HG02981 (cell line): Measurements from ENCODE around the gene FUT8.

Experiments
- ATAC-seq: cut with Tn5 transposase; IDR thresholded peaks from one replicate; pipeline ENCODE4 v1.9.1; 2021; ENCODE audit warnings: mild to moderate bottlenecking, moderate library complexity; ENCODE audit not compliant: unreplicated experiment

FUT8 gene

DNA sequence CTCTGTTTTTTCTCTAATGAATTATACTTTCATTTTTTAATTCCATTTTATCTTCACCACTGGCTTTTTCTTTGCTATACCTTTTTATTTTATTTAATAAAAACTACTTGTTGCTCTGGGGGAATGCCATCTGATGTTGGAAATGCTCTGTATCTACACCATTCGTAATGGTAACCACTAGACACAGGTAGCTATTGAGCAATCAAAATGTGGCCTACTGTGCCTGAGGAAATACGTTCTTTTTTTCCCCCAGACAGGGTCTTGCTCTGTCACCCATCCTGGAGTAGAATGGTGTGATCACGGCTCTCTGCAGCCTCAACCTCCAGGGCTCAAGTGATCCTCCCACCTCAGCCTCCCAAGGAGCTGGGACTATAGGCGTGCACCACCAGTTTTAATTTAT, 140.2 kb downstream of the FUT8 start:
- ATAC-seq = no peak

GRCh38 chr14:65554837-65555236, 142.3 kb downstream of the FUT8 start:
- no peak for ATAC-seq

DNA sequence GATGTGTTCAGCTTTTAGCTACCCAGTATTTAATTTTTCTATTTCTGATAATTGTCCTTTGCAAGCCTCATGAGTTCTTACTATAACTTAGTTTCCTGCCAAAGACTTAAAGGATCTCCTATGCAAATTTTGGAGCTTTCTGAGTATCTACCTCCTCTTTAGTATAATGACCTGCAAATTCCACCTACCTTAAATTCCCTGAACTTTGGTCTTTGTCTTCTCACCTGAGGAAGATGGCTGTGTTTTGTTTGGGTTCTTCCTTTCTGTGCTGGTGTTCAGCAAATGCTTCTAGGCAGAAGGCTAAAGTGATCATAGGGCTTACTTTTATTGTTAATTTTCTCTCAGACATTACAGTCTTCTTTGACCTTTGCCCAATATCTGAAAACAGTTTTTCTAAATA, 142.8 kb downstream of the FUT8 start:
- ATAC-seq = no peak

GRCh38 chr14:65558363-65558762, 145.8 kb downstream of the FUT8 start:
- ATAC-seq = no peak

- ATAC-seq = no peak
Observed at GRCh38 chr14:65560340-65561027, 148.0 kb downstream of the FUT8 start.

GRCh38 chr14:65564370-65564769, 151.8 kb downstream of the FUT8 start:
- ATAC-seq = no peak

DNA sequence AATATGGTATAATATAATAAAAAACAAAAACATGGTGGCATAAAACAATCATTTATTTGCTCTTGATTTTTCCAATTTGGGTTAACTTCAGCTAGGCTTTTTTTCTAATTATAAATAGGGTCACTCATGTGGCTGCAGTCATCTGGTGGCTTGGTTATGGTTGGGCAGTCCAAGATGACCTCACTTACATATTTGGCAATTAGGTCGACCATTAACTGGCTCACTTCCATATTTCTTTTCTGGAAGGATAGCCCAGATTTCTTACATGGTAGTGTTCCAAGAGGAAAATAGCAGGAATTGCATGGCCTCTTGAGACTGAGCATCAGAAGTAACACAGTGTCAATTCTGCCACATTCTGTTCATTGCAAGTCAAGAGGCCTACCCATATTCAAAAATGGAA, 153.4 kb downstream of the FUT8 start:
- ATAC-seq = no peak

- no peak for ATAC-seq
Observed at GRCh38 chr14:65566820-65567522, 154.4 kb downstream of the FUT8 start.

DNA sequence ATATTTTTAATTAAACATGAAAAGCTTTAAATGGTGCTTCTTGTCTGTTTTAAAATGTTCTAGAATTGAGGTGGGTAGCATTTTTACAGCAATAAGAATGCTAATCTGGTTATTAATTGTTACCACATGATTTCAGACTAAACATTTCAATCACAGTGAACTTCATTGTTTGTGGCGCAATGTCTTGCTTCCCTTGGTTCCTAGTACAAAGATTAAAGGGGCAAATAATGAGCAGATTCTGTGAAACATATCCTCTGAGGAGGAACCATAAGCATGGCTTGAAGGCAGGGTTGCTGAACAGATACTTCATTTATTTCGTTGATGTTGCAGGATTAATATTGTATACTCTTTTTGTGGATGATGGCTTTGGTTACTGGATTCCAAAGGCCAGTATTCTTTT, 162.1 kb downstream of the FUT8 start:
- ATAC-seq = no peak

GRCh38 chr14:65575389-65575788, 162.9 kb downstream of the FUT8 start:
- no peak for ATAC-seq

GRCh38 chr14:65580973-65581372, 168.4 kb downstream of the FUT8 start:
- ATAC-seq = no peak

- ATAC-seq = no peak
Observed at GRCh38 chr14:65581378-65581777, 168.8 kb downstream of the FUT8 start.

DNA sequence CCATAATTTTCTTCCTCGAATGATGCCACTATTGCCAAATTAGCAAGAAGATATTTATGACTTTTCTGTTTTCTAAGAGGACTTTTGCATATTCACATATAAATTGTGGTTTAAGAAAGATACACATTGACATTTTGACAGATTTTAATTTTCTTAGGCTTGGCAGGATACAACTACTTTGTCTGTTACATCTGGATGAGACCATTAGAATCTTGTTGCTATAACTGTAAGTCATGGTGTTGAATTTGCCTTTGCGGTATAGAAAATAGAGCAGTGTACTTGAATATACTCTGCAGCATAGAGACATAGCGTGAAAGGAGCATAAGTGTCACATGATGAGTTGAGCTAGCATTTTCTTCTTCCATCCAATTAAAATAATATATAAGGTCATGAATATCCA, 169.3 kb downstream of the FUT8 start:
- ATAC-seq = no peak

- no peak for ATAC-seq
Observed at GRCh38 chr14:65585216-65585615, 172.7 kb downstream of the FUT8 start.

GRCh38 chr14:65588426-65589140, 176.1 kb downstream of the FUT8 start:
- no peak for ATAC-seq

DNA sequence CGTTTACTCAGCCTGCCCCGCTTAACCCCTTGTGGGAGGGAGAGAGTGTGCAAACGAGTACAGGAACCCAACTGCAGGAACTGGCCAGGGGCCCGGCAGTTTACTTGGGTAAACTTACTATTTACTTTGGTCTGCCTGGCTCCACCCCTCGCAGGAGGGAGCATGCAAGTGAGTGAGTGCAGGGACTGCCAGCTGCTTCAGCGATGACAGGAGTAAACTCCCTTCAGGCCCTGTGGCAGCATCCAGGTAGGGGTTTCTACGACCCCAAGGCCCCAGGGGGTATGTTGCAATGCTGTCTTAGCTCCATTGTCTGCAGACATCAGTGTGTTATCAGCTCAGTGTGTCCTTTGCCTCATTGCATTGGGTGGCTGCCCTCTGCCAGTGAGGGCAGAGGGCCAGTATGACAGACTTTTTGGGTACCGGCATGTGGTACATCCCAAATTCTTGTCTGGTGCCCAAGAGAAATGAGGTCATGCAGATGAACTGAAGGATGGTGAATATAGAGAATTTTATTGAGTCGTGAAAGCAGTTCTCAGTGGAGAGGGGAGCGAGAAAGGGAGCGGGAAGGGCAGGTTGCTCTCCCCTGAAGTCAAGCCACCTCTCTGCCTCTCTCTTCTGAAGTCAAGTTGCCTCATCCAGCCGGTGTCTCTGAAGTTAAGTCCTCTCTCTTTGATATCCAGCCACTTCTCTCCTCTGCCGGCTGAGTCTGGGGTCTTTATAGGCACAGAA, 181.8 kb downstream of the FUT8 start:
- no peak for ATAC-seq

- ATAC-seq = no peak
Observed at GRCh38 chr14:65594882-65595237, 182.3 kb downstream of the FUT8 start.

DNA sequence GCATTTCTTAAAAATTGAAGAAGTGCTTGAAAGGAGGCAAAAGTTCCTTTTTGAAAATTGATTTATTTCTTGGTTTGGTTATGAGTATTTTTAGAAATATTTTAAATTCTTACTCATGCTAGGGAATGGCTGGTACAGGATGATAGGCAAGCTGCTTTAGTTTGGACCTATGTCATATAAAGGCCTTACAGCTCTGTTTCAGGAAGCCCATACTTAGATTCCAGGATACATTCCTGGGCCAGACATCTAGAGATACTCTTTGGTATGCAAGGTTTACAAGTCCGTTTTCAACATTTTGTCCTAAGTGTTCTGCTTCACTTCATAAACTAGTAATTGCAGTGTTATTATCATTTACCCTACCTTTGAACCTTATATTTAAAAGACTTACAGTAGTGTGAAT, 186.8 kb downstream of the FUT8 start:
- ATAC-seq = no peak

DNA sequence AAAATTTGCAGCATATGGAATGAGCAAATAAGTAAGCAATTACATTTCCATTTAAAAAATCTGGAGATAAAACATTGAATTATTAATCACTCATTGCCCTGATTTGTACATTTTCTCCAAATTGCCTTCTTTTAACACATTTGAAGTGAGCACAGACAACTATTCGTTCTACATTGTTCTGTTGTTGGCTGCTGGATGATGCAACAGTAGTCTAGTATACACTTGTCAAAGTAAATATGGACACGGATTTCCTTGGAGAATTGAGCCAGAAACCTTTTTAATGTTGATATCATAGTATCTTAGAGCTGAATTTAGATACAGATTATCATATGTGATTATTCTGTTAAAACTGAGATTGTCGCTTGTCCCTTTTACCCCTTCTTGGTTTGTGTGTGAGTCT, 188.2 kb downstream of the FUT8 start:
- ATAC-seq = no peak

DNA sequence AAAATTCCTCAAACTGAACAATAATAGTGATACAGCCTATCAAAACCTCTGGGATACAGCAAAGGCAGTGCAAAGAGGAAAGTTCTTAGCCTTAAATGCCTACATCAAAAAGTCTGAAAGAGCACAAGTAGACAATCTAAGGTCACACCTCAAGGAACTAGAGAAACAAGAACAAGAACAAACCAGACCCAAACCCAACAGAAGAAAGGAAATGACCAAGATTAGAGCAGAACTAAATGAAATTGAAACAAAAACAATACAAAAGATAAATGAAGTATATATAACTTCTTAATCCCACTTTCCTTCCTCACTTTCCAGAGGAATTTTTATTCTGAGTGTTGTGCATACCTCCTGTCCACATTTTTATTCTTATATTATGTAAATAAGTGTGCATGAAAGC, 192.0 kb downstream of the FUT8 start:
- no peak for ATAC-seq

DNA sequence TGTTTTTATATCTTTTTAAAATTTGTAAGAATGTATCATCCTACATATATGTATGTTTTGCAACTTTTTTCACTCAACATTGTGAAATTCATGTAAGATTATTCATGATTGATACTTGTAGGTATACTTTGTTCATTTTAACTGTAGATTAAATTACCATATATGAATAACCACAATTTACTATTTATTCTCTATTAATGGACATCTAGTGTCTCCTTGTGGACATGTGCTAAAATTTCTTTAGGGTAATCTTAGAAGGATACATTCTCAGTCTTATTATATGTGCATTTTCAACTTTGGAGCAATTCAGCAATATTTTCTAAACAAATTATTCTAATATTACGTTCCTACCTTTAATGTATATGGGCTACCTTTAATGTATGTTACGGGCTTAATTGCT, 192.4 kb downstream of the FUT8 start:
- ATAC-seq = no peak

DNA sequence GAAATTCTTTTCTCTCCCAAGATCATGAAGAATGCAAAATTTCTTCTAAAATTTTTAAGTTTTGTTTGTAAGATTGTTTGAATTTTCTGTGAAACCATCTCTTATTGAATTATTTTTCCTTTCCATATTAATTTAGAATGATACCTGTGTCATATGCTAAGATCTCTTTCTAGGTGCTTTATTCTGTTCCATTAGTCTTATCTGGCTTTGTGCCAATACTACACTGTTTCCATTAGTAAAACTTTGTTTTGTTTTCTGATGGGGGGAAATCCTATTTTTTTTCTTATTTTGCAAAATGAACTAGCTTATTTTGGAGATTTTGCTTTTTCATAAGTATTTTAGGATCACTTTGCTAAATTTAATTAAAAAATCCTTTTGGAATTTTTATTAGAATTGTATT, 193.9 kb downstream of the FUT8 start:
- ATAC-seq = no peak
